GM19238 (cell line): ENCODE measurements around the gene SULT1C2.
"Not testable (repeated sequence)": the region's sequence is repeated elsewhere in the genome, so short reads cannot be mapped to it uniquely, and the experiment has no call there.

Experiments used
- DNase-seq: peaks from one replicate; pipeline ENCODE4 v3.0.0; 2011; ENCODE audit warnings: low spot score; ENCODE audit not compliant: insufficient read length

Gene SULT1C2

DNA sequence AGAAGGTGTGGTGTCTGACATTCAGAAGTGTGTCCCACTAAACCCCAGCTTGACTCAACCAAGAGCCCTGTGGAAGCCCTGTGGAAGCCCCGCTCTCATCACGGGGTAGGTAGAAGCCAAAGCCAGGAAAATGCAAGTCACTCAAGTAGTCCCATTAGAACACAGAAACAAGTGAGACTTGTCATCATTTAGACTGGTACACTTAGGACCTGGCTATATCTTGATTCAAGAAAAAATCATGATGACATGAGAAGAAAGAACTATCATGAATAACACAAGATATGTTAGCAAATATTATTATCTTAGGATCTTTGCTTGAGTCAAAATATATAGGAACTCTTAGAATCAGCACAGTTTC, 60.9 kb downstream of the SULT1C2 start:
- DNase-seq: no peak

DNA sequence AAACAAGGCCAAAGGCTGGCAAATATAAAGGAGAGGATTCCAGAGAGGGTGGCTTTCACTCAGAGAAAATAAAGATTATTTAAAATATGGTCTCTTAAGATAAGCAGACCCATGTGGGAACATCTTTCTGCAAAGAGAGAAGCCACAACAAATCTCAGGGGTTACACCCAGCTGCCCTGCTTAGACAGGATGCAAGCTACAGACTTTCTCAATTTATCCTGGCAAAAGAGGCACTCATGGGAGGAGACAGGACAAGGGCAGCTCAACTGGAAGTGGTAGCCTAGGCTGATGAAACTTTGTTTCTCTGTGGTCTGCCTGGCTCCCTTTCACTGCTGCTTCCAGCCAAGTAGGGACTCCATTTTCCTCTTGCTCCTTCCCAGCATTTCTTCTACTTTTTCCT, 63.2 kb downstream of the SULT1C2 start:
- no peak for DNase-seq

DNA sequence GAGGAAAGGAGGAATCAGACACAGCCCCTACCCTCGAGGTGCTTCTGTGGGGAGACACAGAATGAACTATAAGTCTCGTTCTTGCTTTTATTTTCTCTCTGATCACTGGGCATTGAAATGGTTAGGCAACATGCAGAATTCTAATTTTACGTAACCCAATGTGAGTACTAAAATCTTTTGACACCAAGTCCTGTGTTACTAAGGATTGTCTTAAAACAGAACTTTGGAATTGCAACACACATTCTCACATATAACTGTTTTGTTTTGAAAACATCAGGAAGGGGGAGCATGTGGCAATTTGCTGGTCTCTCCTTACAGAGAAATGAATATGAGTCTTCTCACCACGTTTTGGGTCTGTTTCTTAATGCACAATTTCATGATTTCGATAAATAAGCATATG, 65.4 kb downstream of the SULT1C2 start:
- no peak for DNase-seq

DNA sequence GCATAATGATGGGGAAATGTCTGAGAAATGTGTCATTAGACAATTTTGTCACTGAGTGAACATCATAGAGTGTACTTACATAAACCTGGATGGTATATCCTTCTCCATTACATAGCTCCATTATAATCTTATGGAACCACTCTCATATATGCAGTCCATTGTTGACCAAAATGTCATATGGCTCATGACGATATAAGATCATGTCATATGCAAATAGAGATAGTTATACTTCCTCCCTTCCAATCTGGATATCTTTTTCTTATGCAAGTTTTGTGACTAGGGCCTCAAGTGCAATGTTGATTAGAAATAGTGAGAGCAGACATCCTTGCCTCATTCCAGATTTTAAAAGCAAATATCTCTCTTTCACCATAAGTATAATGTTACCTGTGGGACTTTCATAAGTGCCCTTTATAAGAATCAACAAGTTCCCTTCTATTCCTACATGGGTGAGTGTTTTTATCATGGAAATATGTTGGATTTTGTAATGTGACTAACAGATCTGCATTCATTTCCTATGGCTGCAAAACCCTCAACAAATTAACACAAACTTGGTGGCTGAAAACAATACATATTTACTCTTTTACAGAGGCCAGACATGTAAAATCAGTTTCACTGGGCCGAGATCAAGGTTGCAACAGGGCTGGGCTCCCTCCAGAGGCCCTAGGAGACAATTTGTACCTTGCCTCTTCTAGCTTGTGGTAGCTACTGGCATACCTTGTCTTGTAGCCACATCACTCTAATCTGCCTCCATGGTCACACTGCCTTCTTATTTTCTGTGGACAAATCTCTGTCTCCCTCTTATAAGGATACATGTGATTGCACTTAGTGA, 67.4 kb downstream of the SULT1C2 start:
- DNase-seq: no peak

DNA sequence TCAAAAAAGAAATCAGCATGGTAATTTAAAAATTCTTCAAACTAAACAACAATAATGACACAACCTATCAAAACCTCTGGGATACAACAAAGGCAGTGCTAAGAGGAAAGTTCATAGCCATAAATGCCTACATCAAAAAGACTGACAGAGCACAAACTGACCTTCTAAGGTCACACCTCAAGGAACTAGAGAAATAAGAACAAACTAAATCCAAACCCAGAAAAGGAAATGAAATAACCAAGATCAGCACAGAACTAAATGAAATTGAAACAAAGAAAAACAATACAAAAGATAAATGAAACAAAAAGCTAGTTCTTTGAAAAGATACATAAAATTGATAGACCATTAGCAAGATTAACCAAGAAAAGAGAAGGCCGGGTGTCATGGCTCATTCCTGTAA, 70.6 kb downstream of the SULT1C2 start:
- not testable (repeated sequence) for DNase-seq
